Activated CD8-positive, alpha-beta memory T cell treated with anti-CD3 and anti-CD28 coated beads for 4 hours (primary cell): Measurements from ENCODE around the gene CAND2.

Source experiments
- DNase-seq, 2 donors: peaks; one replicate each; pipeline ENCODE4 v3.0.0-alpha.2; 2020; ENCODE audit warnings: low read depth in 2 of 2

CAND2 gene

DNA sequence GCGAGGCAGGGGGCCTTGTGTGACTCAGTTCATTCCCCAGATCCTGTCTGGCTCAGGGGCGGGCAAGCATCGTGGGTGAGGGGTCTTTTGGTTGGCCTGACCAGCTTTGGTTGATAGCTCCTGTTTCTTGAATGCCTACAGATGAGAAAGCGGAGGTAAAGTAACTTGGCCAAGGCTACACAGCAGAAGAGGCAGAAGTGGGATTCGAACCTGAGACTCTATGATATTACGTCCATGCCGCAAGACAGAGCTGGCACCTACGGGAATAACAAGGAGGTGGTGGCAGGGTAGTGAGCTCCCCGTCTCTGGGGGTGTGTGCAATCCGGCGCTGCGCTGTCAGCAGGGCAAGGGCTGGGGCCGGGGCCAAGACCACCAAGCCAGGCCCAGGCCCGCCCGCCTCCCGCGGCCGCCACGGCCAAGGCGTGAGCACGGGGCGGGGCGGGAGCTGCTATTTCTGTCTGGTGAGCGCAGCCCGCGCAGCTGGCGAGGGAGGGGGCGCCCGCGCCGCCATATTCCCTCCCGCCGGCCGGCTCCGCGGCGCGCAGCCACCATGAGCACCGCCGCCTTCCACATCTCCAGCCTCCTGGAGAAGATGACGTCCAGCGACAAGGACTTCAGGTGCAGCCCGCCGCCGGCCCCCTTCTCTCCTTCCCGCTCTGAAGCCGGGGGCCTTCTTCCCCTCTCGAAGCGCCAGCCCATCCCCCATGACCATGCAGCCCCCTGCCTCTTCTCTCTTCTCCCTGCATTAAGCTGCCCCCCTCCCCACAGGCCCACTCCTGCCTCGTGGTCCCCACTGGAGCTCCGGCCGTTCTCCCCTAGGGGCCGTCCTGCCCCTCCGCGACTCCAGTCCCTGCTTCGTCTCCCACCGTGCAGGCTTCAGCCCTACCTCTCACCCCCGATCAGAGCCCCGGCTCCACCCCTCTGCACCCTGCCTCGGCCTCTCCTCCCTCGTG, at the start of gene CAND2:
Gene CAND2, plus strand, starts transcription at position 510 of the 953 bp plus-strand sequence. Its CDS starts 41 bp downstream, at position 551.
- DNase-seq = no peak

DNA sequence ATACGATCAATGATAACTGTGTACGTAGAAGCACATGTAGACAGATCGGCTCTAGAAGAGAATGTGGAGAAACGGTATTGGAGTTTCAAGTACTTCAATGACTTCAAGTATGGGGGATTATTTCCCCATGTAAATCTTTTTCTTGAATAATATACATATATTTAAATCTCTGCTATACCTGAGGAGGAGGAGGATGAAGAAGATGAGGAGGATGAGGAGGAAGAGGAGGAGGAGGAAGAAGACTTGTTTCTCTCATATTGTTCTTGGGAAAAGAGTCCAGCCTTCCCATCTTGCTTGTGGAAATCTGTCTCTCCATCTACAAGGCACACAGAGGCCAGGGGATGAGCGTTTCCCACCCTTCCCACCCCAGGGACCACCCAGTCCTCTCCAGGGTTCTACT, 48.0 kb upstream of the CAND2 start:
- DNase-seq = no peak

DNA sequence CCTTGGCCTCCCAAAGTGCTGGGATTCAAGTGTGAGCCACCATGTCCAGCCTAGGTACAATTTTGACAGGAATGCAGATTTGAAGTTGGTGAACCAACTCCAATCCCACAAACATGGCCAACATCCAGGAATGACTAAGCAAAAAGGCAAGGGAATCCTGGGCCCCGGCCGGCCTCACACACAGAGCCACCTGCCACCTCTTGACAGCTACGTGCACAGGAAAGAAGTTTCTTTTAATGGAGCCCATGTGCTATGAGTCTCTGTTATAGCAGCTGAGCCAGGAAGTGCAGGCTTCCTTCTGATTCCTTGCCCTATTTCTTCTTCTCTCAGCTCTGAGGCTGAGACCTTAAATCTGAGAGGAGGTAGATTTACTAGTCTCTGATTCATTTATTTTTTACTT, 46.3 kb upstream of the CAND2 start:
- DNase-seq = no peak

DNA sequence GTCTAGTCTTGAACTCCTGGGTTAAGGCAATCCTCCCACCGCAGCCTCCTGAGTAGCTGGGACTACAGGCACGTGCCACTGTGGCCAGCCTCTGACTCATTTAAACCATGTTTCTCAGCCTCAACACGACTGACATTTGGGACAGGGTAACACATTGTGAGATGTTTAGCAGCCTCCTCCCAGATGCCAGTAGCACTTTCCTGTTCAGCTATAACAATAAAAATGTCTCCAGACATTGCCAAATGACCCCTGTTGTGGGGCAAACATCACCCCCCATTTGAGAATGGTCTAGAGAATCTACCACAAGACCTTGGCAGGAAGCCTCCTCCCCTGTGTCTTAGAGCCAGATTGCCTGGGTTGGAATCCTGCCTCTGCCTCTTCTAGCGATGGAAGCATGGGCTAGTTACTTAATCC, 45.8 kb upstream of the CAND2 start:
- peak in 1 of 2 donors; percentile 13 for DNase-seq

DNA sequence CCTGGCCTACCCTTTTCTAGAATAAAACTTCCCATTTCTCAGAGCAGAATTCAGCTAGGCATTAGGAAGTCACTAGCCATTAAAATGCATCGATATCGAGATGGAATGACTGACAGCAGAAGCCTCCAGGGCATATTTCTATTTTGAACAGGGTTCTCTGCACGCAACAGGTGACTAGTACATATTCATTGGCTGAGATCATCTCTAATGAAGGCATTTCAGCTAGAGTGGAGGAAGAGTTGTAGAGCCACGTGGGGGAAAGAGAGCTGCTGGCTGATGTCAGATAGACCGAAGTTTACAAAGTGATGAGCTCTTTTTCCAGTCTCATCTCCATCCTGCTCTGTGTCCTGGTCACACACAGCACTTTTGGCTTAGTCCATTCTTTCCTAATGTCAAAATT, 44.9 kb upstream of the CAND2 start:
- no peak for DNase-seq

DNA sequence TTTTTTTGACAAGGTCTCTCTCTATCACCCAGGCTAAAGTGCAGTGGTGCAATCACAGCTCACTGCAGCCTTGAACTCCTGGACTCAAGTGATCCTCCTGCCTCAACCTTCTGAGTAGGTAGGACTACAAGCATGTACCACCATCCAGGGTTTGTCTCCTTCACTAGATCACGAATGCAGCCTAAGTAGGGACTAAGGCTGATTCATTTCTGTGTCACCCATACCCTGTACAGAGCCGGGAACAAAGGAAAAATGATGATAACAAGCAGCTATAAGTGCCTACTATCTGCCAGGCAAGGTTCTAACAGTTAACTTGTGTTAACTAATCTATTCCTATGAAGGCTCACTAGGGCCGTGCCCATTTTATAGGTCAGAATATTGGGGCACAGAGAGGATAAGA, 44.4 kb upstream of the CAND2 start:
- no peak for DNase-seq

DNA sequence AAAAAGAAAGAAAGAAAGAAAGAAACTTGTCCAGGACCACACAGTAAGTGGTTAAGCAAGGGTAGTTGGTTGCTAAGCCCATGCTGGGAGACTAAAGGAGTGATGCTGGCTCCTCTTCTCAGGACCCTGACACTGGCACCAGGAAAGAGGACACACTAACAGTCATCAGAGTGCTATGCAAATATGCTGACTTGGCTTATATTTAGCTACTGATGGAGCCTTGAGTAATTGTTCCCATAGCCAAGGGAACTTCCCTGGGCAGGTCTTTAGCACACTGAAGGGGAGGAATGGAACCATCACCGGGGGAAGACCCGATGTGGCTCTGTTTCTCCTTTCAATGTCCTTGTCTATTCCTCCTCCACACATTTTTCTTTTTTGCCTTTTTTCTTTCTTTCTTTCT, 43.7 kb upstream of the CAND2 start:
- DNase-seq = no peak

DNA sequence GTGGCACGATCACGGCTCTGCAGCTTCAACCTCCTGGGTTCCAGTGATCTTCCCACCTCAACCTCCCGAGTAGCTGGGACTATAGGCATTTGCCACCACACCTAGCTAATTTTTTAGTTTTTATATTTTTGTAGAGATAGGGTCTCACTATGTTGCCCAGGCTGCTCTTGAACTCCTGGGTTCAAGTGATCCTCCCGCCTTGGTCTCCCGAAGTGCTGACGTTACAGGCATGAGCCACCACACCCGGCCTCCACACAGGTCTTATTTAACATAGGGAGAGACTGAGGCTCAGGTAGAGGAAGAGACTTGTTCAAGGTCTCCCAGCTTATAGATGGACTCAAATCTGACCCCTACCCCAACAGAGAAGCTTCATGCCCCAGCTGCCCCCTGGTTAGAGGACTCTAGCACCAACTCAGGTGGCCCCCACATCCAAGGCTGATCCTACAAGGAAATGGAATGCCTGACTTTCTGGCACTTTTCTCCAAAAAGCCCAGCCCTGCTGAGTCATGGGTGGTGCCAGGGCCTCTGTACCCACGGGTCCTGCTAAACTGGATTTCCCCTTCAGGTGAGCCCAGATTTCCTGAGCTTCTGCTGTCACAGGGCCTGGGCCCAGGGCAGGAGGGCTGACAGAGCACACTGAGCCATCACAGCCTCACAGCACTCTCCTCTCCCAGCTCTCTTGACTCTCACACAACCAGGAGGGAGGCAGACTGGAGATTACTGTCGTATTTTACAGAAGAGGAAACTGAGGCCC, 43.0 kb upstream of the CAND2 start:
- no peak for DNase-seq

DNA sequence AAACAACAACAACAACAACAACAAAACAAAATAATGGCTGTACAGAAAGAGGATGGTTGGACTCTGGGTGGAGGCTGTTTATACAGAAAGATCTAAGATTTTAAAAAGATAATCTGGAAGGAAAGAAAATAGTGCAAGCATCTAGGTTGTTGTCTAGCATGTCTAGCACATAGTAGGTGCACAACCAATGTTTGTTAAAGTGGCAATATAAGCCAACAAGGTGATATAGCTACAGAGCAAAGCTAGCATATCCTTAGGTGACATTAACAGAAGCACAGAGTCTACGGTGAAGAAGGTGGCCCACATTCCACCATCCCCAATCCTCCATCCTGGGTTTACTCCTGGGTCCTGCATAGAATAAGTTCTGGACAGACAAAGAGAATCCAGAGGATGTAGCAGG, 42.2 kb upstream of the CAND2 start:
- no peak for DNase-seq

DNA sequence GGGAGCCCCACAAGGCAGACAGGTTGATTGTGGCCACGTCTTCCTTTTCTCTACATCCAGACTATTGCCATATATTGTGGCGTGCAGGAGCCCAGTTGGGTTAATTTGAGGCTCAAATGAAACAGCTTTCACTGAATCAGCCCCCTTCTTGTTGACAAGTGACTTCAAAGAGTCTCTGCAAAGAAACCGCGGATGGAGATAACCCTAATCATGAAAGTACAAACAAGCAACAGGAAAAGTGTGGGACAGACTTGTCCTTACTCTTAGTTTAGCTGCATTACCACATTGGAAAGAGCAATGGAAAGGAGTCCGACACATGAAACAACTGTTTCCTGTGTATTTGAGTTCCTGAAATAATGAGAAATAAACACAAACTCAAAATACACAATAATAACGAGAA, 40.7 kb upstream of the CAND2 start:
- no peak for DNase-seq

DNA sequence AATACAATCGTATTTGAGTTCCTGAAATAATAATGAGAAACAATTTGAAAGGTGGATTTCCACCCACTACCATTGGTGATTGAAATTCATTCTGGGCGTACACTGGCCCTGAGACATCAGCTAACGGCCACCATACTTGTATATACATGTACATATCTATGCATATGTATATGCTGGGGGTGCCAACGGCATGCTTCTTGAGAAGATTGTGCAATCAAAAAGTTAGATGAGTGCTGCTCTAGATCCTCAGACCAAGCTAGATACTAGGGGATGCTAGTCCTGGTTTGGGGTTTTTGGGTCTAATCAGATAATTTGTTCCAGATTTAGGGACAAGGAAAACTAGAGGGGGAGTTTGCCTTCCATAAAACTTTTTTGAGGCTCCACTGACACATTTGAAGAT, 40.3 kb upstream of the CAND2 start:
- no peak for DNase-seq

DNA sequence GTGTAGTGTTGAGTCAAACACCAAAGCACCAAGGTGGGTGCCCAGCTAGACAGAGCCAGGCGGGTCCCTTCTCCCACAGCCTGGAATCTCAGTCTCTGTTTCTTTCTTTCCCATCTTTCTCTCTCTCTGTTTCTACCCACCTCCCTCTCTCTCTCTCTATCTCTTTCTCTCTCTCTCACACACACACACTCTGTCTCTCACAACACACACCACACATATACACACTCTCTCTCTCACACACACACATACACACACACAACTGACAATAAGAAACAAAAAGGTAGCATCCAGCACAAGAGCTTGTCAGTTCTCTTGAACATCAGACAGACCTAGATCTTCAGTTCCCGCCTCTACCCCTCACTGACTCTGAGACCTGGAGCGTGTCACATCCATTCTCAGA, 39.8 kb upstream of the CAND2 start:
- DNase-seq = no peak

DNA sequence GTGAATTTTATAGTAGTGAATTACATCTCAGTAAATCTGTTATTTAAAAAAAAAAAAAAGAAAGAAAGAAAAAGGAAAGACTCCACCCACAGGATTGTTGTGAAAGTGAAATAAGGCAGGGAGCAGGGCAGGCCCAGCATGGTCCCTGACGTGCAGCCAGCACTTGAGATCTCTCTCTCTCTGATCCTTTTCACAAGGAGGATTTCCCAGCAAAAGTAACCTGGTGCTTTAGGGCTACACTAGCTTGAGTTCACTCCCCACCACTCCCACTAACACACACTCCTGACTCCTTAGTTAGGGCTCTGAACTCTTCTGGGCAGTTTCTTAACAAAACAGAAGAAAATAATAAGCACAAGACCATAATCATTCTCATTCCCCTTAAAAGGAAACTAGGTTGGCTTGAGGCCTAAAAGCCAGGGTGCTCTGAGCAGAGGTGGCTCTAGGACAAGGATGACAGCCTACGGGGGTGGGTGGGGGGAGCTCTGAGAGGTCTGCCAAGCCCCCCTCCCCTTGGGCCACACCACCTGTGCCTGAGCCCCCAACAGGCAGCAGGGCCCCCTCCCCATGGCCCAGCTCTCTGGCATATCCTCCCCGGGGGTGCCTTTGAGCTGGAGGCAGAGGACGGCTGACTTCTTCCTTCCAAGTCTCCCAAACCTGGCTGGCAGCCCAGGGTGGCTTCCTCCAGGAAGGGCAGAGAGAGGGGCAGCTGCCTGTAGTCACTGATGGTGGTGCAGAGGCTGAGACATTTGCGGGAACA, 38.3 kb upstream of the CAND2 start:
- no peak for DNase-seq

DNA sequence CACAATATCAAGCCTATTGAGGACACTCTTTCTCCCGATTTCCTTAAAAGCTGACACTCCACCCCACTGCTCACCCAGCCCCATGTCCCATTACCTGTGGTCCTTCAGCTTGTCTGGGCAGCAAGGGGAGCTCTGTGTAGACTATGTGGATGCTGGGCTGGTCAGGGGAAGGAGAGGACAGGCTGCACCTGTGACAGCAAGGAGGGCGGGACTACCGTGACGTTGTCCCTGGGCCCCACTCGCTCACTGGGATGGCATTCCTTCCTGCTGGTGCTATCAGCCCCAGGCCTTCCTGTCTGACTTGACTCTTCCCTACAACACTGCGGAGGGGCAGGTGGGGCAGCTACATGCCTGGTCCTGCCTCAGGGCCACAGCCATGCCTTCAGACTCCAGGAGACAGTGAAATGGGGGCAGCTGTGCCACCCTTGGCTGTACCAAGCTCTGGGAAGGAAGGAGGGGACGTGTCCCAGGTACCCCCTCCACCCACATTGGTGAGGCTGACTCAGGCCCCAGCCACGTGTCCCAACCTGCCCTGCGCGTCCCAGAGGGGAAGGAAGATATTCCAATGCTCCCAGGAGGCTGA, 37.3 kb upstream of the CAND2 start, which contains the start of gene TMEM40:
Gene TMEM40, minus strand, starts transcription at position 163 of the 583 bp plus-strand sequence. CDS start 9,427 bp downstream, outside the sequence.
- no peak for DNase-seq

DNA sequence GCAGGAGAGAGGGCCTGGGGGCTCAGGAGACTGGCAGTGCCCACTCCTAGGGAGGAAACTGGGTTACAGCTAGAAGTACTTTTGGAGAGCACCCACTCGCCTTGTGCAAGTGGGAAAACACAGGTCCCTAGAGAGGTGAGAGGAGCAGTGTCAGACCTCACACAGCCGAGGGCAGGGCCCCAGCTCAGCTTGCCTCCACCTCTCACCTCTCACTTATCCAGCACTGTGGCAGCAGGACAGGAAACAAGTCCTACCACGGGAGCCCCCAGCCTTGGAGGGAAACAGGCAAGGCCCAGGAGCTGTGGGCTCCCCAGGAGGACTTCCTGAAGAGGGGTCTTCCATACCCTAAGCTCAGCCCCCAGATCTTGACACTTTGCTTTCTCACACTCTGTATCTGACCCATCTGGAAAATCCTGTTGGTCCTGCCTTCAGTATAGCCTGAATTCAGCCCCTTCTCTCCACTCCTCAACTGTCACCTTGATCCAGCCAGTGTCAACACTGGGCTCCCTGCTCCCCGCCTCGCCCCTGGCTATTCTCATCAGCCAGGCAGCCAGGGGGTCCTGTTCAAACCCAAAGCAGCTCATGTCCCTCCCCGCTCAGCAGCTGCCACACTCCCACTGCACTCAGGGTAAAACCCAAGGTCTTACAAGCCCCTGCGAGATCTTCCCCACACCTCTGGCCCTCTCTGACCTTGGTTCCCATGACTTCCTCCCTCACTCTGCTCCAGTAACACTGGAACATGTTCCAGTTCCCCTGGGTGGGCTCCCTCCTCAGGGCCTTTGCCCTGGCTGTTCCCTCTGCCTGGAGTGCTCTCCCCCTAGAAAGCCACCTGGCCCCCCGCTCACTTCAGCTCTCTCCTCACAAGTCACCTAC, 36.6 kb upstream of the CAND2 start:
- no peak for DNase-seq

DNA sequence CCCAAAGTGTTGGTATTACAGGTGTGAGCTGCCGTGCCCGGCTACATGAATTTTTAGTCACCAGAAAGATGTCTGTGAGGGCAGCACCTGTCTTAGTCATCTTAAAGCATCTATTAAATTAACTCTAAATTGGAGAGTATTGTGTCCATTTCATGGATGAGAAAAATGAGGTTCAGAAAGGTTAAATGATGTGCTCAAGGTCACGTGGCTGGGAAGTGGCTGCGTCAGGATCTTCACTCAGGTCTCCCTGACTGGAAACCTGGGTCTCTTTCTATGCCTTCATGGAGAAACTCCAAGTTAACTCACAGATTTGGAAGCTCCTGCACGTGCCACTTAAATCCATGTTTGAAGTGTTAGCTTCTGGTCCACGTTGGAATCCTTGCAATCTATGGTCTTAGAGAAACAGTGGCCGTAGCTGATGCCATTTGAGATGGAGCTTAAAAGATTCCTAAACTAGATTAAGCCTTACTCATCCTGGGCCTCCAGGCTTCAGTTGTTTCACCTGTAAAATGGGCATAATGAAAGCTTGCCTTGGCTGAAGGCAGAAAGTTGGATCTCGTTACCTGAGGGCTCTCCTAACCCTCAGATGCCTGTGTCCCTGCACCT, 32.2 kb upstream of the CAND2 start:
- no peak for DNase-seq

DNA sequence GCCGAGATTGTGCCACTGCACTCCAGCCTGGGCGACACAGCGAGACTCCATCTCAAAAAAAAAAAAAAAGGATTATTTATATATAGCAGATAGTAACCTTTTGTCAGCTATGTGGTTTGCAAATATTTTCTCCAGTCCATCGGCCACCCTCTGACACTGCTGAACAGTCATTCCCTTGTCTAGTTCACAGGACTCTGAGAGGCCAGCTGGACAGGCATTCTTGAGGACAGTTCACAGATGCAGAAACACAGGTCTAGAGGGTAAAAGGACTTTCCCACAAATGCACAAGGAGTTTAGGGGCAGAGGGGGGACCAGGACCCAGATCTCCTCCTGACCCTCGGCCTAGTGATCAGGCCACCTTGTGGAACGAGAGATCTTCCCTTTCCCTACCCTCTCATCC, 29.9 kb upstream of the CAND2 start:
- no peak for DNase-seq

DNA sequence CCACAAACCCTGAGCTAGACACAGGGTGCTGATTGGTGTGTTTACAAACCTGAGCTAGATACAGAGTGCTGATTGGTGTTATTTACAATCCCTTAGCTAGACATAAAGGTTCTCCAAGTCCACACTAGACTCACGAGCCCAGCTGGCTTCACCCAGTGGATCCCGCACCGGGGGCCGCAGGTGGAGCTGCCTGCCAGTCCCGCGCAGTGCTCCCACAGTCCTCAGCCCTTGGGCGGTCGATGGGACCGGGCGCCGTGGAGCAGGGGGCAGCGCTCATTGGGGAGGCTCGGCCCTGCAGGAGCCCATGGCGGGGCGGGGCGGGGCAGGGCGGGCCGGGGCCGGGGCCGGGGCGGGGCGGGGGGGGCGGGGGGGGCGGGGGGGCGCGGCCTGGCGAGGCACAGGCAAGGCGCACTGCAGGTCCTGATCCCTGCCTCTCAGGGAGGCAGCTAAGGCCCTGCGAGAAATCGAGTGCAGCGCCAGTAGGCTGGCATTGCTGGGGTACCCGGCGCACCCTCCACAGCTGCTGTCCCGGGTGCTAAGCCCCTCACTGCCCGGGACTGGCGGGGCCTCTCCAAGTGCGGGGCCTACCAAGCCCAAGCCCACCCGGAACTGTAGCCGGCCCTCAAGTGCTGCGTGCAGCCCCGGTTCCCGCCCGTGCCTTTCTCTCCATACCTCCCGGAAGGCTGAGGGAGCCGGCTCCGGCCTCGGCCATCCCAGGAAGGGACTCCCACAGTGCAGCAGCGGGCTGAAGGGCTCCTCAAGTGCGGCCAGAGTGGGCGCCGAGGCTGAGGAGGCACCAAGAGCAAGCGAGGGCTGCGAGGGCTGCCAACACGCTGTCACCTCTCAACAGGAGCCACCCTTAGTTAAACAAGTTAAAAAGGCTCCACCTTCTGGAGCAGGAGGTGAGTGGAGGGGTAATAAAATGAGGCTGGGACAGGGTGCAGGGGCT, 27.6 kb upstream of the CAND2 start:
- DNase-seq = no peak

DNA sequence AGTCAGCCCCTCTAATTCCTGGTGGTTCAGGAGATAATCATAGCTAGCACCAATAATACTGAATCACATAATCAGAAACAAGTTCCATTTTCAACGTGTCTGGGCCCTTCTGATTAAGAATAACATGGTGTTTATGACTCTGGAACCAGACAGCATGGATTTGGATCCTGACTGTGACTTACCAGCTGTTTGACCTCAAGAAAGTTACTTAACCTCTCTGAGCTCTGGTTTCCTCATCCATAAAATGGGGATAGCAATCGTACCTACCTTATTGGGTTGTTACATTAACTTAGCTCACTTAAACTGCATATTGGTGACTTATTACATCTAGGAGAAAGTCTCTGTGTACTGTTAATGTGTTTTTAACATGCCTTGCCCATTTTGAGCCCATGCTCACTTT, 26.7 kb upstream of the CAND2 start:
- no peak for DNase-seq
